HG02938 (cell line): ENCODE measurements around the gene GNAT2.

Source experiments
- ATAC-seq: cut with Tn5 transposase; IDR thresholded peaks from one replicate; pipeline ENCODE4 v1.9.1; 2021; ENCODE audit warnings: mild to moderate bottlenecking, moderate library complexity; ENCODE audit not compliant: unreplicated experiment

Gene GNAT2

DNA sequence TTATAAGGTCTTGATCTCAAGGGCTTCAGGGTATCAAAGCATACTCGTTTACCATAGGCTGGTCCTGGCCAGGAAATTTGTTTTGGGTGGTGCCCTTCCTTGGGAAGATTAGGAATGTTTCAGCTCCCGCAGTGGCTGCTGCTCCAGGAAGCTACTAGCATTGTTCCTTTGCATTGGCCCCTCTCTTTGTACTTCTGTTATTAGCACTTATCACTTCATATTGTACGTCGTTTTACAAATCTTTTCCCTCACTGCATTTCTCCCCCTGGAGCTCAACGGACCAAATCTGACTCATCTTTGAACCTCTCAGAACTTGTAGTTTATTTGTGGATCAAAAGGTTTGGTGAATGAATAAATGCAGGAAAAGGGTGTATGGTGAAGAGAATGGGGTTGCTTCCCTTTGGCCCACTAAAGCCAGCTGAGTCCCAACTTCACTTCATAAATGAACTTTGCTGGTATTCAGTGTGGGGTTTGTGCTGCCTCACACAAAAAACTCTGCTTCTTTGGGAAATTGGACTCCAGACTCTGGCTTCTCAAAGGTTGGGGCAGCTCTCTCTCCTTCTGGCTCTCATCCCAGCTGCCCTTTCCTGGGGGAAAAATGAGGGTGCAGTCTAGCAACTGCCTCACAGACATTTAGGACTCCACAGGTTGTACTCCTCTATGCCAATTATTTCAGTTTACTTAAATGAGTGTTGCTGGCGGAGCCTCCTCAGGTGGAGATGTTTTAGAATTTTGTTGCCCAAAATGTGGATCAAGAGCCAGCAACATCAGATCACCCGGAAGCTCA lies 5.9 kb downstream of the GNAT2 start:
- ATAC-seq = no peak

DNA sequence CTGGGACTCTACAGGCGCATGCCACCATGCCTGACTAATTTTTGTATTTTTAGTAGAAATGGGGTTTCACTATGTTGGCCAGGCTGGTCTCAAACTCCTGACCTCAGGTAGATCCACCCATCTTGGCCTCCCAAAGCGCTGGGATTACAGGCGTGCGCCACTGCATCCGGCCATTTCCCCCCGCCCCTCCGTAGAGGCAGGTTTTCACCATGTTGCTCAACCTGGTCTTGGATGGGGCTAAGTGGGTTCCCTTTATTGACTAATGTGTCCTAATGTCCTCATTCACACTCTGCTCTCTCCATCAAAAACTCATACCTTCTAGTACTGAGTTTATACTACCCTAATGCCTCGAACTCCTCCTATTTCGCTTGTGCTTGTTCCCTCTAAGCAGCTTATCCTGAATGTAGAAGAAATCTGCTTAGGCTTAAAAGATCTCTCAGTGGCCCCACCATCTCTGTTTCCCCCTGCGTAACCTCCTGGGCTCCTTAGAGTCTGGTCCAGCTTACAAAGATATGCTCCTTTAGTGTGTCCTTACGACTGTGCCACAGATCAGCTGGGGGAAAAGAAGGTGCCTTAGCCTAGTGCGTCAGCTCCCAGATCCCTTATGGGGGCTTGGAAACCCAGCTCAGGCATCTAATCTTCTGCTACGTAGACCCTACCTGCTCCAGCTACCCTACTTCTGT lies 8.0 kb downstream of the GNAT2 start:
- no peak for ATAC-seq

DNA sequence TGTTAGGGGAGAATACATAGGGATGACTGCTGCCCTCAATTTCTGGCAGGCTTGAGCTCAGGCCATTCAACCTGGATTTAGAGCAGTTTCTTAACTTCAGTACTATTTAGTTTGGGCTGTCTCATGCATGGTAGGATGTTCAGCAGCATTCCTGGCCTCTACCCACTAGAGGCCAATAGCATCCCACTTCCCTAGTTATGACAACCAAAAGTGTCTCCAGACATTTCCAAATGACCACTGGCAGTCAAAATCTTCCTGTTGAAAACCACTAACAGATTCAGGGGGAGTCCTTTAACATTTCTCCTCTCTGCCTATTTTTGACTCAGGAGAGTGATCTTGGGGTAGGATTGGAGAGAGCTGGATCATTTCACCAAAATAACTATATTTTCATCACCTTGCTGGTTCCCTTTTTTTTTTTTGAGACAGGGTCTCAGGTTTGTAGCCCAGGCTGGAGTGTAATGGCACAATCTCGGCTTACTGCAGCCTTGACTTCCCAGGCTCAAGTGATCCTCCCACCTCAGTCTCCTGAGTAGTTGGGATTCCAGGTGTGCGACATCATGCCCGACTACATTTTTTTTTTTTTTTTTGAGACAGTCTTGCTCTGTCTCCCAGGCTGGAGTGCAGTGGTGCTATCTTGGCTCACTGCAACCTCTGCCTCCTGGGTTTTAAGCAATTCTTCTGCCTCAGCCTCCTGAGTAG lies 8.7 kb downstream of the GNAT2 start:
- no peak for ATAC-seq

DNA sequence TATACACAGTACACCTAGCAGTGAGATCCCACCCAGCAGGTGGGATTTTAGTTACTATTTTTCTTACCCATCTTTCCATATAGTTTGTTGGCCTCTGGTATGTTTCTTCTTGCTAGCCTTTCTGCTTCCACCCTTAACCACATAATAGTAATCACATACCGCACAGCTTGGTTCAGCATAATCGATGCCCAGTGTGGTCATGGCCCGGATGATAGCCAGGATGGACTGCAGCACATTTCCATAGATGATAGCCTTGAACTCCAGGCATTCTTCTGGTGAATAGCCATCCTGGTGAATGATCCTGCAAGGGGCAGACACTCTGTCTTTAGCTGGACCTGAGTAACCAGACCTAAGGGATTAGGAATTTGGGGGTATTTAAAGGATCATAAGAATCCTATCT lies 9.5 kb downstream of the GNAT2 start:
- ATAC-seq = no peak

DNA sequence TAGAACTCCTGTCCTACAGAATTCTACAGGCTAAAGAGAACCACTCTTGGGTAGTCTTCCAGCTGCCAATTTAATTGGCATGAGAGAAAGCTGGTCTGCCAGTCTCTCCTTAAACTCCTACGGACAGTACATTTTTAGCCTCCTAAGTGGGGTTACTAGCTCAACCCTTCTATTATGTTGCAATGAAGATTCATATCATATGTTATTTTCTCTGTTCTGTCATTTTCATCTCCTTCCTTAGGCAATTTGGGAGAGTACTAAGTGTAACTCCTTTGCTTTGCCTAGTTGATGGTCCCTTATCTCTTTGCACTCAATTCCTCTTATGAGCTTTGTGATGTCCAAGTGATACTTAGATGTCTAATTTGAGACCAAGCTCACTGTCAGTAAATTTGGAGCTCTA lies 14.0 kb downstream of the GNAT2 start:
- ATAC-seq = no peak

DNA sequence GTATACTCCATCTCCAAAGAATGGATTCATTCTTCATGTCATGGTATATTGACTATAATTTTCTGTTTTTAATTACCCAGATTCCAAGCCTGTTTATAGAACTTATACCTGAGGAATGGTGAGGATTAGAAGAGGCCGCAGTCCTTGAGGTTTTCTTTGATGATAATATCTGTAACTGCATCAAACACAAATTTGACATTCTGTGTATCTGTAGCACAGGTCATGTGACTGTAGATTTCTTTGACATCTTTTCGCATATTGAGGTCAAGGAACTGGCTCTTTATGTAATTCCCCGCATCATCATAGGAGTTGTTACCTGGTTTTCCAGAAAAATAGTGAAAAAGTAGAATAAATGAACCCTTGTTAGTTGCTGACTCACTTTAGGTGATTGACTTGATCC lies 16.2 kb downstream of the GNAT2 start:
- ATAC-seq = no peak

DNA sequence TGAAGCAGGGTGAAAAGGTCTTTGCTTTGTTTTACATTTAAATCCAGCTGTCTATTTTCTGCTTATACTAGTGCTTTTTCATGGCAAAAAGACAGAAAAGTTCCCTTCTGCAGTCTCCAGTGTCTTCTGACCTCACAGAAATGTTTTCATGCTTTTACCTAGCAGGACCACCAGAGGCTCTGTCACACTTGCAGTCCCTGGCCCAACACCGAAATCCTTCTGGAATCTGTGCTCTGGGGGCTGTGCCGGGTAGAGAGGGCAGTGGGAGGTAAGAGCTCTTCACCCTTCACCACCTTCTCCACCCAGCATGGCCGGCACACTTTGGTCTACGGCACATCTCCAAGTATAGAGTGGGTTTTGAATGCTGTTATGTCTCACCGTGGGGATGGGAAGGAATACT lies 20.8 kb downstream of the GNAT2 start:
- ATAC-seq = no peak

DNA sequence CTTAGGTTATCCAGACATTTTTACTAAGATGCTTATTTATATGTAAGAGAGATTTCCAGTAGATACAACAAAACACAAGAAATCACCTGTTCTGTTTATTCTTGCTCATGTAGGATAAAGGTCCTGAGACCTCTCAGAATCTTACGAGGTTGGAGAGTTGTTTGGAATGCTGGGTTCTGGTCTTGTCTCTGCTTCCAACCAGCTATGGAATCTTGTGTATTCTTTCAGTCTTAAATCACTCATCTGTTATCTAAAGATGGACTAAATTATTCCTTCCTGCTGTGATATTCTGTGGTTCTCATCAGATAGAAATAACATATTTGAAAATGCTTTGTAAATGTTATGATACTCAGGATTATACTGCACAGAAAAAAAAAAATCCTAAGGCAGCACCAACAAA lies 21.3 kb downstream of the GNAT2 start:
- no peak for ATAC-seq

DNA sequence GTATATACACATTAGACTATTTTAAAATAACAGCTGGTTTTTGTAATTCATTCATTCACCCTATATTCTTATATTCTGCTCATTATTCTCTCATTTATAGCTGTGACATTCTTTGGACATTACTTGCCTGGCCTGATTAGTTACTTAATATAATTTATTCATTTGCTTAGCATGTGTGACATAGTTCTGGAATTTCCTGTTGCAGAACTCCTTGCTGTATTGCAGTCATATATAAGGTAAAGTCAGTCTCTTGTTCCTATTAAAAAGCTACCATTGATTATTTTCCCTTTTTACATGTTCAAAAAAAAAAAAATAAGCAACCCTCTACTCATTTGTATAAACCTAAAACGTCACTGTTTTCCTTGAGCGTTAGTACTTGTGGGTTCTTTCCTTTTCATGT lies 23.9 kb downstream of the GNAT2 start:
- ATAC-seq = no peak

DNA sequence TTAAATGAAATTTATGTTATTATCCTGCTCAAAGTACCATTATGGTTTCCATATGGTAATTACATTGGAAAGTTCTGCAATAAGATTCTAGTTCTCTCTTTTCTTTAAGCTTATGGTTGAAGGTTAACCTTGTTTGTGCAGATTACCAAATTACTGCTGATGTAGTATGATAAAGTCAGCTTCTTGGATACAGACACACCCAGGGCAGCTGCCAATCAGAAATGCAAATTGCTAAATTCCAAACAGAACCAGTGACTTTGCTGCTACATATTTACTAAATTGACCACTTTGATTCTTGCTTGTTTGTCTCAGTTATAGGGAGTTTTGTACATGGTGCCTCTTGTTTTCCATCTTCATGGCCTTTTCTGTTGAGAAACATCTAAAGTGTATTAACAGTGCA lies 26.5 kb downstream of the GNAT2 start:
- no peak for ATAC-seq

DNA sequence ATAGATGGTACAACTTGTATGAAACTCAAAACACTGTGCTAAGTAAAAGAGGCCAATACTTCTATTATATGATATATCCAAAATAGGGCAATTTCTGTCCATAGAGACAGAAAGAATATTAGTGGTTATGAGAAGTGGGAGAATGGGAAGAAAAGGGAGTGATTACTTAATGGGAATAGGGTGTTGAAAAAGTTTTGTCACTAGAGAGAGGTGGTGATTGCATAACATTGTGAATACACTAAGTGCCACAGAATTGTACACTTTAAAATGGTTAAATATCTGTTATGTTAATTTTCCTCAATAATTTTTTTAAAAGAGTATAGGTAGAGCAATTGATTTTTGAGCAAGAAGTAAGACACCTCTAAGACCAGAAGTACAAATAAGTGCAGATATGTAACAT lies 29.7 kb downstream of the GNAT2 start:
- no peak for ATAC-seq

DNA sequence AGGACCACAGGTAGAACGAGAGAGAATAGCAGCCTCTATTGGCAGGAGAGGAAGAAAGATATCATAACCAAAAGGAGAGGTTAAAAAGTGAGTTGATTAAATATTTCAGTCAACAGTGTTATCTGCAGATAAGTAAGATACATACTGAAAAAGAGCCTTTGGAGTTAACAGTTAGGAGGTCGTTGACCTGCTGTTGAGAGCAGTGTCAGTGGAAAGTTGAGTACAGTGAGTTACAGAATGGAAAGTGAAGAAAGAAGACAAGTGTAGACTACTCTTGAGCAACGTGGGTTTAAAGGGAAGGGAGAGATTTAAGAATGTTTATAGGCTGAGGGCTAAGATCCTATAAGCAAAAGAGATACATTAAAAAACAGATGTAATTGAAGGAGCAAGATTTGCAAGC lies 30.2 kb downstream of the GNAT2 start:
- no peak for ATAC-seq

DNA sequence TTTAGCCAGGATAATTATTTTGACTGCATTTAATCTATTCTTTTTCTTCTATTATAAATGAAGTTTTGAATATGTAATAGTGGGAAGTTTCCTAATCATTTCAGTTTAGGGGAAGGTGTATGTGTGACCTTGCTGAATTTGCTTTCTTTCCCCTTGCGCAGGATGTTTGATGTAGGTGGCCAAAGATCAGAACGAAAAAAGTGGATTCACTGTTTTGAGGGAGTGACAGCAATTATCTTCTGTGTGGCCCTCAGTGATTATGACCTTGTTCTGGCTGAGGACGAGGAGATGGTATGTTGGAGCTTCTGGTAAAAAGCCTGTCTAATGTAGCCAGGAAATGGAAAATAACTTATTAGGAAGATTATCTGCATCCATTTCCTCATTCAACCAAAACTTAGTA lies 33.4 kb downstream of the GNAT2 start:
- ATAC-seq = no peak

DNA sequence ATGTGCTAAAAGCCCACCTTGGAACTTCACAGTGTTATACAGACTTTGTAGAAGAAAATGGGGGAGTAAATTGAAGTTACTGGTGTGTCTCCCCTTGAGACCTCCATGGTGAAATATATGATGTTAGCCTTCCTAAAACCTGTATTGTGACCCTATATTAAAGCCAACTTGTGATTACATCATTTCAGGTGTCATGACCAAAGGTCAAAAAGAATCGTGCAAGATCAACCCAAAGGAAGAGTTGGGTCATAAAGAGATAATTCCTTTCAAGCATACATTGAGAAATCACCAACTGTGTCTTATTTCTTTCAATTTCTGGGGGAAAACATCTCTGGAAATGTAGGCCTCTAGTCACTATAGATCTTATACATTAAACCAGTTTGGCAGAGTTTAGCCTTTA lies 34.6 kb downstream of the GNAT2 start:
- no peak for ATAC-seq

DNA sequence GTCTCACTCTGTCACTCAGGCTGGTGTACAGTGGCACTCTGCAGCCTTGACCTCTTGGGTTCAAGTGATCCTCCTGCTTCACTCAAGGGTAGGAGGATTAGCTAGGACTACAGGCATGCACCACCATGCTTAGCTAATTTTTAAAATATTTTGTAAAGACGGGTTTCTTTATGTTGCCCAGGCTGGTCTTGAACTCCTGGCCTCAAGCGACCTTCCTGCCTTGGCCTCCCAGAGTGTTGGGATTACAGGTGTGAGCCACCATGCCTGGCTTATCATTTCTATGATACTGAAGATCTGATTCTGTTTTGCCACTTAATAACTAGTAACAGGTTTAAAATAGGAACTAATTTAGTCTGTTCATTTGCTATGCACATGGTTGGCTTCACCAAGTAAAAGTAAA lies 37.4 kb downstream of the GNAT2 start:
- ATAC-seq = no peak

DNA sequence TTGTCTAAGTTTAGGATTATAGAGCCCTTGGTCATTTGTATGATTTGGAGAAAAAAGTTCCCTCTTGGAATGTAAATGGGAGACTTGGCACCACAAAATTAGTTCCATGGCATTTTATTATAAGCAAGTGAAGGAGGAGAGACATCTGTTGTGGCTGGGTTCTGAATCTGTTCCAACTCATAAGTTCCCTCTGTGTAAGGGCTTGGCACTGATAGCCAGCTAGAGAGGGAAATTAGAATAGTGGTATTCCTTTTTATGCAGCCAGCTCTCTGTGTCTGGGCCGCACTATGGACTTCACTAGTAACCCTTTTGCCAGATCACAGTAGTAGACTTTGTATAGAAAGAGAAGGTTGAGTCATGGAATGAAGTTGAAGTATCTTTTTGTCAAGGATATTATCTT lies 39.9 kb downstream of the GNAT2 start:
- ATAC-seq = no peak

DNA sequence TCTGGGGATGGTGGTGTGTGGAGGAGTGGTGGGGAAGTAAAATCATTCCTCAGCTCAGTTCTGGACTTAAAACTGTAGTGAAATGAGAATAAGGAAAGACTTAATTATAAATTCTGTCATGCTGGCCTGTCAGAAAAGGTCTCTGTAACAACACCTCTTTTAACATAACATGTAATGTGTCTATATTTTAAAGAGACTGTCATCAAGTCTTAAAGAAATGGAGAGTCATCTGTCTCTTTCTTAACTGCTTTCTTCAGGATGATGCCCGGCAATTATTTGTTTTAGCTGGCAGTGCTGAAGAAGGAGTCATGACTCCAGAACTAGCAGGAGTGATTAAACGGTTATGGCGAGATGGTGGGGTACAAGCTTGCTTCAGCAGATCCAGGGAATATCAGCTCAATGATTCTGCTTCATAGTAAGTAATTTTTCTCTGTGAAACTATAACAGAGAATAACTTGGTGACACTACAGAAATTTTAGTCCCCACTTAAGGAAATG lies 40.4 kb downstream of the GNAT2 start:
- no peak for ATAC-seq

DNA sequence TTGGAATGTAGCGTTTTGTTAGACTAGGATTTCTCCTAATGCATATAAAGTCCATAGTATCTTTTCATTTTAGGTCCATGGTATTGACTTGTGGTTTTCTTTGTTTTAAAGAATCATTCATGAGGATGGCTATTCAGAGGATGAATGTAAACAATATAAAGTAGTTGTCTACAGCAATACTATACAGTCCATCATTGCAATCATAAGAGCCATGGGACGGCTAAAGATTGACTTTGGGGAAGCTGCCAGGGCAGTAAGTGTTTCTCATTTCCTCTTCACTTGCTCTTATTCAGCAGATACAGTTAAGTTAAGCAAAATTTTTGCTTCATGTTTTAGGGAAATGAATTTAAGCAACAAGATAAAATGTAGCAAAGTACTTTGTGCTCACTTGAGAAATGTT lies 45.6 kb downstream of the GNAT2 start:
- ATAC-seq = no peak

DNA sequence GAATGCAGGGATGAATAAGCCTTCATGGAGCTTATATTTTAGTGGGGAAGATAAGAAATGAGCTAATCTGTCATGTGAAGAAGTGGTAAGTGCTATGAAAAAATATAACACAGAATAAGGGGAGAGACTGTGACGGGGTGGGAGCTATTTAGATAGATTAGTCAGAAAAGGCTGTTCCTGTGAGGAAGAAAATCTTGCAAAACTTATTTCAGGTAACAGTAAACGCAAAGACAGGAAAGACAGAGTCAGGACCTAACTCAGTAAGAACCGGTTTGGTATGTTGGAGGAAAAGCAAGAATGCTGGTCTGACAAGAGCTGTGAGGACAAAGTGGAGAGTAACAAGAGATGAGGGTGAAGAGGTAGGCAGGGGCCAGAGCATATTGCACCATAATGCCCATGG lies 49.0 kb downstream of the GNAT2 start:
- ATAC-seq = no peak

DNA sequence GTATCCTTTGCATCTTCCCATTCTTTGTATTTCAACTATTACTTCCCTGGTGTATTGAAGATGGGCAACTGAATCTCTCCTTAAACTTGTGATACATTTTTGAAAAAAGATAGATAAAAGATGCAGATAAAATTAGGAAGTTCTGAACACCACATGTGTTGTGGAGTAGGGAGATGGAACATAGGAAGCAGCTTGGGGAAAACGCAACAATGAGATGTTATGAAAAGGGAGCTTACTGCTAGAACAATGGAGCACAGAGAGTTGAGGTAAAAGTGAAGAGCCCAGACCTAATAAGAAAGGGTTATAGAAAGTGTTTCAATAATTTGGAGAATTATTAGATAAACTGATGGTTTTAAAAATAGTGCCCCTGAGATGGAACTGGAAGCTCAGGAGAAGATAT lies 50.1 kb downstream of the GNAT2 start:
- no peak for ATAC-seq

DNA sequence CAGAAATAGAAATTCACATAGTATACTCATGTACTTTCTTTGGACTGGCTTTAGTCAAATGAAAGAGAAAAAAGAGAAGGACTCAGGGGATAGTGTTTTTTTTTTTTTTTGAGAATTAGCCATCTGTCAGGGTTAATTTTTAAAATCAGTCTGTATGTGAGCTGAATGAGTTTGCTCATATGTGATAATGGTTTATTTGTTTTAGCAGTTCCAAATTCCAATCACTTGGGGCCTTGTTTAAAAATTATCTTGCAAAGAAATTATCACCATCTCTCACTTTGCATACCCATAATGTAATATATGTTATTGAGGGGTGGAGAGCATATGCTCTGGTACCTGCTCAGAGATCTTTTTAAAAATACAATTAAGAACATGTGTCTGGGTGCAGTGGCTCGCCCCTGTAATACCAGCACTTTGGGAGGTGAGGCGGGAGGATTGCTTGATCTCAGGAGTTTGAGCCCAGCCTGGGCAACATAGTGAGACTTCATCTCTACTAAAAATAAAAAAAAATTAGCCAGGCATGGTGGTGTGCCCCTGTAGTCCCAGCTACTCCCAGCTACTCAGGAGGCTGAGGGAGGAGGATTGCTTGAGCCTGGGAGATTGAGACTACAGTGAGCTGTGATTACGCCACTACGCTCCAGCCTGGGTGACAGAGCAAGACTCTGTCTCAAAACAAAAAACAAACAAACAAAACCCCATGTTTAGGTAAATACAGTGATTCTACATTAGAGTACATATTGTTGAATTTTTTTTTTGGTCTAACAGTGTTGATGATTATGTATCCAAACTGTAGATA lies 51.3 kb downstream of the GNAT2 start:
- ATAC-seq = no peak
